ENCODE results near the gene TOMM40.
"Not testable (repeated sequence)": the region's sequence is repeated elsewhere in the genome, so short reads cannot be mapped to it uniquely, and the experiment has no call there.

TOMM40 gene

DNA sequence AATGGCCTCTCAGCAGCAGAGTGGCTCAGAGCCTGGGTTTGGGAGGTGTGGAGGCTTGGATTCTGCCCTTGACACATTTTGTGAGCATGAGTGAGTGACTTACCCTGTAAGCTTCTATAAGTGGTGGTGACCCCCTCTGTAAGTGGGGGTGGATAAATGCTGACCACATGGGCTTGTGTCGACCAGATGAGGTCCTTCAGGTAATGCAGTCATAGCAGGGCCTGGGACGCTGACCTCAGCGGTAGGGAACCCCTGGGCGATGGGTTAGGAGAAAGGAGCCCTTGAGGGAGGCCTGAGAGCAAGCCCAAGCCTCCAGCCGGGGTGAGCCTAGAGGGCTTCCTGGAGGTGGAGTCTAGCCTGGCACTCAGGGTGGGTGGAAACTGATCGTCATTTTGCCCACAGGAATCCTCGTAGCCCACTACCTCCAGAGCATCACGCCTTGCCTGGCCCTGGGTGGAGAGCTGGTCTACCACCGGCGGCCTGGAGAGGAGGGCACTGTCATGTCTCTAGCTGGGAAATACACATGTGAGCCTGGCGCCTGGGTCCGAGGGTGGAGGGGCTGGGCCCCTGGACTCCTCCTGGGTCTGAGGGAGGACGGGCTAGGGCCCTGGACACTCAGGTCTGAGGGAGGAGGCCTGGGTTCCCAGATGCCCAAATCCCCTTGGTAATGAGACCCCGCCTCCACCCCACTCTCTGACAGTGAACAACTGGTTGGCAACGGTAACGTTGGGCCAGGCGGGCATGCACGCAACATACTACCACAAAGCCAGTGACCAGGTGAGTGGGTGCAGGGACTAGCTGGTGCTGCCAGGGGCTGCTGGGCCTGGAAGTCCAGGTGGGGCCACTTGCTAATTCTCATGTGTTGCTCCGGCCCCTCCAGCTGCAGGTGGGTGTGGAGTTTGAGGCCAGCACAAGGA is 9.5 kb downstream of the TOMM40 start:
- DNase-seq = no peak

DNA sequence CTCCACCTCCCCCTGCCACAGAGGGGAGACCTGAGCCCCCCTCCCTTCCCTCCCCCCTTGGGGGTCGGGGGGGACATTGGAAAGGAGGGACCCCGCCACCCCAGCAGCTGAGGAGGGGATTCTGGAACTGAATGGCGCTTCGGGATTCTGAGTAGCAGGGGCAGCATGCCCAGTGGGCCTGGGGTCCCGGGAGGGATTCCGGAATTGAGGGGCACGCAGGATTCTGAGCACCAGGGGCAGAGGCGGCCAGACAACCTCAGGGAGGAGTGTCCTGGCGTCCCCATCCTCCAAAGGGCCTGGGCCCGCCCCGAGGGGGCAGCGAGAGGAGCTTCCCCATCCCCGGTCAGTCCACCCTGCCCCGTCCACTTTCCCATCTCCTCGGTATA is 12.2 kb downstream of the TOMM40 start:
- DNase-seq = no peak

DNA sequence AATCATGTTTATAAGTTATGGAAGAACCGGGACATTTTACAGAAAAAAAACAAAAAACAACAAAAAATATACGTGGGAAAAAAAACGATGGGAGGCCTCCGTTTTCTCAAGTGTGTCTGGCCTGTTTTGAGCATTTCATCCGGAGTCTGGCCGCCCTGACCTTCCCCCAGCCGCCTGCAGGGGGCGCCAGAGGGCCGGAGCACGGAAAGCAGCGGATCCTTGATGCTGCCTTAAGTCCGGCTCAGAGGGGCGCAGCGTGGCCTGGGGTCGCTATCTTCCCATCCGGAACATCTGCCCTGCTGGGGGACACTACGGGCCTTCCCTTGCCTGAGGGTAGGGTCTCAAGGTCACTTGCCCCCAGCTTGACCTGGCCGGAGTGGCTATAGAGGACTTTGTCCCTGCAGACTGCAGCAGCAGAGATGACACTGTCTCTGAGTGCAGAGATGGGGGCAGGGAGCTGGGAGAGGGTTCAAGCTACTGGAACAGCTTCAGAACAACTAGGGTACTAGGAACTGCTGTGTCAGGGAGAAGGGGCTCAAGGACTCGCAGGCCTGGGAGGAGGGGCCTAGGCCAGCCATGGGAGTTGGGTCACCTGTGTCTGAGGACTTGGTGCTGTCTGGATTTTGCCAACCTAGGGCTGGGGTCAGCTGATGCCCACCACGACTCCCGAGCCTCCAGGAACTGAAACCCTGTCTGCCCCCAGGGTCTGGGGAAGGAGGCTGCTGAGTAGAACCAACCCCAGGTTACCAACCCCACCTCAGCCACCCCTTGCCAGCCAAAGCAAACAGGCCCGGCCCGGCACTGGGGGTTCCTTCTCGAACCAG is 12.8 kb downstream of the TOMM40 start:
- no peak for DNase-seq

DNA sequence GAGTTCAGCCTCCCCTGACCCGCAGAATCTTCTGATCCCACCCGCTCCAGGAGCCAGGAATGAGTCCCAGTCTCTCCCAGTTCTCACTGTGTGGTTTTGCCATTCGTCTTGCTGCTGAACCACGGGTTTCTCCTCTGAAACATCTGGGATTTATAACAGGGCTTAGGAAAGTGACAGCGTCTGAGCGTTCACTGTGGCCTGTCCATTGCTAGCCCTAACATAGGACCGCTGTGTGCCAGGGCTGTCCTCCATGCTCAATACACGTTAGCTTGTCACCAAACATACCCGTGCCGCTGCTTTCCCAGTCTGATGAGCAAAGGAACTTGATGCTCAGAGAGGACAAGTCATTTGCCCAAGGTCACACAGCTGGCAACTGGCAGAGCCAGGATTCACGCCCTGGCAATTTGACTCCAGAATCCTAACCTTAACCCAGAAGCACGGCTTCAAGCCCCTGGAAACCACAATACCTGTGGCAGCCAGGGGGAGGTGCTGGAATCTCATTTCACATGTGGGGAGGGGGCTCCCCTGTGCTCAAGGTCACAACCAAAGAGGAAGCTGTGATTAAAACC is 13.5 kb downstream of the TOMM40 start:
- DNase-seq = no peak

DNA sequence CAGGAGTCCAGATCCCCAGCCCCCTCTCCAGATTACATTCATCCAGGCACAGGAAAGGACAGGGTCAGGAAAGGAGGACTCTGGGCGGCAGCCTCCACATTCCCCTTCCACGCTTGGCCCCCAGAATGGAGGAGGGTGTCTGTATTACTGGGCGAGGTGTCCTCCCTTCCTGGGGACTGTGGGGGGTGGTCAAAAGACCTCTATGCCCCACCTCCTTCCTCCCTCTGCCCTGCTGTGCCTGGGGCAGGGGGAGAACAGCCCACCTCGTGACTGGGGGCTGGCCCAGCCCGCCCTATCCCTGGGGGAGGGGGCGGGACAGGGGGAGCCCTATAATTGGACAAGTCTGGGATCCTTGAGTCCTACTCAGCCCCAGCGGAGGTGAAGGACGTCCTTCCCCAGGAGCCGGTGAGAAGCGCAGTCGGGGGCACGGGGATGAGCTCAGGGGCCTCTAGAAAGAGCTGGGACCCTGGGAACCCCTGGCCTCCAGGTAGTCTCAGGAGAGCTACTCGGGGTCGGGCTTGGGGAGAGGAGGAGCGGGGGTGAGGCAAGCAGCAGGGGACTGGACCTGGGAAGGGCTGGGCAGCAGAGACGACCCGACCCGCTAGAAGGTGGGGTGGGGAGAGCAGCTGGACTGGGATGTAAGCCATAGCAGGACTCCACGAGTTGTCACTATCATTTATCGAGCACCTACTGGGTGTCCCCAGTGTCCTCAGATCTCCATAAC is 14.5 kb downstream of the TOMM40 start, which contains the start of gene APOE:
Gene APOE, plus strand, starts transcription at position 360 of the 724 bp plus-strand sequence. CDS start 829 bp downstream, outside the sequence.
- DNase-seq = no peak

DNA sequence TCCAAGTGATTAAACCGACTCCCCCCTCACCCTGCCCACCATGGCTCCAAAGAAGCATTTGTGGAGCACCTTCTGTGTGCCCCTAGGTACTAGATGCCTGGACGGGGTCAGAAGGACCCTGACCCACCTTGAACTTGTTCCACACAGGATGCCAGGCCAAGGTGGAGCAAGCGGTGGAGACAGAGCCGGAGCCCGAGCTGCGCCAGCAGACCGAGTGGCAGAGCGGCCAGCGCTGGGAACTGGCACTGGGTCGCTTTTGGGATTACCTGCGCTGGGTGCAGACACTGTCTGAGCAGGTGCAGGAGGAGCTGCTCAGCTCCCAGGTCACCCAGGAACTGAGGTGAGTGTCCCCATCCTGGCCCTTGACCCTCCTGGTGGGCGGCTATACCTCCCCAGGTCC is 16.6 kb downstream of the TOMM40 start:
- DNase-seq = no peak

DNA sequence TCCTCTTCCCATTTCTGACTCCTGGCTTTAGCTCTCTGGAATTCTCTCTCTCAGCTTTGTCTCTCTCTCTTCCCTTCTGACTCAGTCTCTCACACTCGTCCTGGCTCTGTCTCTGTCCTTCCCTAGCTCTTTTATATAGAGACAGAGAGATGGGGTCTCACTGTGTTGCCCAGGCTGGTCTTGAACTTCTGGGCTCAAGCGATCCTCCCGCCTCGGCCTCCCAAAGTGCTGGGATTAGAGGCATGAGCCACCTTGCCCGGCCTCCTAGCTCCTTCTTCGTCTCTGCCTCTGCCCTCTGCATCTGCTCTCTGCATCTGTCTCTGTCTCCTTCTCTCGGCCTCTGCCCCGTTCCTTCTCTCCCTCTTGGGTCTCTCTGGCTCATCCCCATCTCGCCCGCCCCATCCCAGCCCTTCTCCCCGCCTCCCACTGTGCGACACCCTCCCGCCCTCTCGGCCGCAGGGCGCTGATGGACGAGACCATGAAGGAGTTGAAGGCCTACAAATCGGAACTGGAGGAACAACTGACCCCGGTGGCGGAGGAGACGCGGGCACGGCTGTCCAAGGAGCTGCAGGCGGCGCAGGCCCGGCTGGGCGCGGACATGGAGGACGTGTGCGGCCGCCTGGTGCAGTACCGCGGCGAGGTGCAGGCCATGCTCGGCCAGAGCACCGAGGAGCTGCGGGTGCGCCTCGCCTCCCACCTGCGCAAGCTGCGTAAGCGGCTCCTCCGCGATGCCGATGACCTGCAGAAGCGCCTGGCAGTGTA is 17.2 kb downstream of the TOMM40 start:
- DNase-seq = no peak

DNA sequence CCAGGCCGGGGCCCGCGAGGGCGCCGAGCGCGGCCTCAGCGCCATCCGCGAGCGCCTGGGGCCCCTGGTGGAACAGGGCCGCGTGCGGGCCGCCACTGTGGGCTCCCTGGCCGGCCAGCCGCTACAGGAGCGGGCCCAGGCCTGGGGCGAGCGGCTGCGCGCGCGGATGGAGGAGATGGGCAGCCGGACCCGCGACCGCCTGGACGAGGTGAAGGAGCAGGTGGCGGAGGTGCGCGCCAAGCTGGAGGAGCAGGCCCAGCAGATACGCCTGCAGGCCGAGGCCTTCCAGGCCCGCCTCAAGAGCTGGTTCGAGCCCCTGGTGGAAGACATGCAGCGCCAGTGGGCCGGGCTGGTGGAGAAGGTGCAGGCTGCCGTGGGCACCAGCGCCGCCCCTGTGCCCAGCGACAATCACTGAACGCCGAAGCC is 17.8 kb downstream of the TOMM40 start:
- DNase-seq = no peak

DNA sequence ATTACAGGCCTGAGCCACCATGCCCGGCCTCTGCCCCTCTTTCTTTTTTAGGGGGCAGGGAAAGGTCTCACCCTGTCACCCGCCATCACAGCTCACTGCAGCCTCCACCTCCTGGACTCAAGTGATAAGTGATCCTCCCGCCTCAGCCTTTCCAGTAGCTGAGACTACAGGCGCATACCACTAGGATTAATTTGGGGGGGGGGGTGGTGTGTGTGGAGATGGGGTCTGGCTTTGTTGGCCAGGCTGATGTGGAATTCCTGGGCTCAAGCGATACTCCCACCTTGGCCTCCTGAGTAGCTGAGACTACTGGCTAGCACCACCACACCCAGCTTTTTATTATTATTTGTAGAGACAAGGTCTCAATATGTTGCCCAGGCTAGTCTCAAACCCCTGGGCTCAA is 18.7 kb downstream of the TOMM40 start:
- no peak for DNase-seq

DNA sequence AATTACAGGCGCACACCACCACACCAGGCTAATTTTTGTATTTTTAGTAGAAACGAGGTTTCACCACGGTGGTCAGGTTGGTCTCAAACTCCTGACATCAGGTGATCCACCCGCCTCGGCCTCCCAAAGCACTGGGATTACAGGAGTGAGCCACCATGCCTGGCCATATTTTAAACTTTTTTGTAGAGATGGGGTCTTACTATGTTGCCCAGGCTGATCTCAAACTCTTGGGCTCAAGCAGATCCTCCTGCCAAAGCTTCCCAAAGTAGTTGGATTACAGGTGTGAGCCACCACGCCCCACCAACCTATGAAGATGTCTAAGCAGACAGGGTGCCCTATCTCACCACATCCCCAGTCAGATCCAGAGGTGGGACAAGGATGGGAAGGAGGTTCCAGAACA is 20.8 kb downstream of the TOMM40 start:
- not testable (repeated sequence) for DNase-seq

DNA sequence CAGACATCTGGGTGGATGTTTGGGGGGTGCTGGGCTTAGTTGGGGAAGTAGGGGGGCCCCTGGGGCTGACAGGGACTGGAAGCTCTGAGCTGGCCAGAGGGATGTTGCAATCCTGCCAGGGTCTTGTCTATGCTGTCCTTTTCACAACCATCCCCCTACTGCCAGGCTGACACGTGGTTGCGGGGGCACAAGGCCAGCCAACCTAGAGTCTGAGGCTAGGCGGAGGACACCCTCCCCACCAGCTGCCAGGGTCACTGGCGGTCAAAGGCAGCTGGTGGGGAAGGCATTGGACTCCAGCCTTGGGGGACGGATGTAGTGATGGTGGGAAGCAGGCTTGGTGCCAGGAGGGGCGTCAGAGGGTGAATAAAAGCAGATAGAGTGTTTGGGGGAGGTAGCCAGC is 21.8 kb downstream of the TOMM40 start:
- DNase-seq = no peak

DNA sequence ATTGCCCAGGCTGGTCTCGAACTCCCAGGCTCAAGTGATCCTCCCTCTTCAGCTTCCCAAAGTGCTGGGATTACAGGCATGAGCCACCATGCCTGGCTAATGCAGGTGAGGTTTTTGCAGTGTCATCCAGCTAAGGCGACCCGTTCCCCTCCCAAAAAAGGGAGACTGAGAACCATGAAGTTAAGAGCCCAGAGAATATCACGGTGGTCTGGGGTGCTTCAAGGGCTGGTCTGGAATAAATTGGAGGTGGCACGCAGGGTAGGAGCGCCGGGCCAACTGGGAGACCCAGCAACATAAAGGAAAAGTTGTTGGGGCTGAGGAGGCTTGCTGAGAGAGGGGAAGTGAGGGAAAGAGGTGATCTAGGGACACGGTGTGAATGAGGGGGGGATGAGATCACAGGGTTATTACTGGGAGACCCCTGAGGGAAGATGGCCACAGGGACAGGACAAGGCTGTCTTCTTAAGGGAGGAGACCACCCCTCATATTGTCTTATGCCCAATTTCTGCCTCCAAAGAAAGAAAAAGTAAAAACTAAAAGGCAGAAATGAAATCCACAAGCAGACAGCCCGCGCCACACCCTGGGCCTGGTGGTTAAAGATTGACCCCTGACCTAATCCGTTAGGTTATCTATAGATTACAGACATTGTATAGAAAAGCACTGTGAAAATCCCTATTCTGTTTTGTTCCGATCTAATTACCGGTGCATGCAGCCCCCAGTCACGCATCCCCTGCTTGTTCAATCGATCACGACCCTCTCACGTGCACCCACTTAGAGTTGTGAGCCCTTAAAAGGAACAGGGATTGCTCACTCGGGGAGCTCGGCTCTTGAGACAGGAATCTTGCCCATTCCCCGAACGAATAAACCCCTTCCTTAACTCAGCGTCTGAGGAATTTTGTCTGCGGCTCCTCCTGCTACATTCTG is 22.7 kb downstream of the TOMM40 start:
- DNase-seq = not testable (repeated sequence)

DNA sequence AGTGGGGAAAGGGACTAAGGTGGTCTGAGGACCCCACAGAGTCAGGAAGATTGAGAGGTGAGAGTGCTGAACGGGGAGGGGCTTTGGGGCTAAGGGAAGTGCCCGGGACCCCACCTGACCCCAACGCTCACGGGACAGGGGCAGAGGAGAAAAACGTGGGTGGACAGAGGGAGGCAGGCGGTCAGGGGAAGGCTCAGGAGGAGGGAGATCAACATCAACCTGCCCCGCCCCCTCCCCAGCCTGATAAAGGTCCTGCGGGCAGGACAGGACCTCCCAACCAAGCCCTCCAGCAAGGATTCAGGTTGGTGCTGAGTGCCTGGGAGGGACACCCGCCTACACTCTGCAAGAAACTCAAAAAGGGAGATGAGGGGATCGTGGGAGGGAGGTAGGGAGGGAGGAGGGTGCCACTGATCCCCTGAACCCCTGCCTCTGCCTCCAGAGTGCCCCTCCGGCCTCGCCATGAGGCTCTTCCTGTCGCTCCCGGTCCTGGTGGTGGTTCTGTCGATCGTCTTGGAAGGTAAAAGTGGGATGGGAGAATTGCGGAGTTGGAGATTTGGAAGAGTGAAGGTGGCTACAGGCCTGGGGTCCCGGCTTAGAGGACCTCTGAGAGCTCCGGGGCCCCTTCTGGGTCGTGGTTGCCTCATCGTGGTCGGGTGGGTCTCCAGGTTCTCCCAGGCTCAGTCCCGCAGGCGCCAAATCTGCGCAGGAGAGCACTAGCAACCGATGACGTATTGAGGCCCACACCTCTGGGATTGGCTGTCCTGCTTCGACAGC is 23.6 kb downstream of the TOMM40 start, which contains the start of gene APOC1:
Gene APOC1, plus strand, starts transcription at position 176 of the 774 bp plus-strand sequence. Its CDS starts 284 bp downstream, at position 460.
- DNase-seq = peak; percentile 68

DNA sequence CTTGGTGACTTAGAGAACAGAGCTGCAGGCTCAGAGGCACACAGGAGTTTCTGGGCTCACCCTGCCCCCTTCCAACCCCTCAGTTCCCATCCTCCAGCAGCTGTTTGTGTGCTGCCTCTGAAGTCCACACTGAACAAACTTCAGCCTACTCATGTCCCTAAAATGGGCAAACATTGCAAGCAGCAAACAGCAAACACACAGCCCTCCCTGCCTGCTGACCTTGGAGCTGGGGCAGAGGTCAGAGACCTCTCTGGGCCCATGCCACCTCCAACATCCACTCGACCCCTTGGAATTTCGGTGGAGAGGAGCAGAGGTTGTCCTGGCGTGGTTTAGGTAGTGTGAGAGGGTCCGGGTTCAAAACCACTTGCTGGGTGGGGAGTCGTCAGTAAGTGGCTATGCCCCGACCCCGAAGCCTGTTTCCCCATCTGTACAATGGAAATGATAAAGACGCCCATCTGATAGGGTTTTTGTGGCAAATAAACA is 33.2 kb downstream of the TOMM40 start:
- no peak for DNase-seq

DNA sequence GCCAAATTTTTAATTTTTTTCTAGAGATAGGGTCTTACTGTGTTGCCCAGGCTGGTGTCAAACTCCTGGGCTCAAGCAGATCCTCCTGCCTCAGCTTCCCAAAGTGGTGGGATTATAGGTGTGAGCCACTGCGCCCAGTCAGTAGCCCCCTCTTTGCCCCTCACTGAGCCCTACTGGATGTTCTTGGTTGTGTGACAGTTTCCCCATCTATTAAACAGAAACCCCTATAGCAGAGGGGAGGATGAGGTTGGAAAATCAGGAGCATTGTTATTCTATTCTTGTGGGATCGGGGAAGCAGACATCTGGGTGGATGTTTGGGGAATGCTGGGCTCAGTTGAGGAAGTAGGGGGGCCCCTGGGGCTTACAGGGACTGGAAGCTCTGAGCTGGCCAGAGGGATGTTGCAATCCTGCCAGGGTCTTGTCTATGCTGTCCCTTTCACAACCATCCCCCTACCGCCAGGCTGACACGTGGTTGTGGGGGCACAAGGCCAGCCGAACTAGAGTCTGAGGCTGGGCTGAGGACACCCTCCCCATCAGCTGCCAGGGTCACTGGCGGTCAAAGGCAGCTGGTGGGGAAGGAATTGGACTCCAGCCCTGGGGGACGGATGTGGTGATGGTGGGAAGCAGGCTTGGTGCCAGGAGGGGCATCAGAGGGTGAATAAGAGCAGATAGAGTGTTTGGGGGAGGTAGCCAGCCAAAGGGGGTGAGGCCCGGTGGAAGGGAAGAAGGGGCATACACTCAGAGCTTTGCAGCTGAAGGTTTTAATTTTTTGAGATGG is 34.2 kb downstream of the TOMM40 start:
- DNase-seq = no peak

DNA sequence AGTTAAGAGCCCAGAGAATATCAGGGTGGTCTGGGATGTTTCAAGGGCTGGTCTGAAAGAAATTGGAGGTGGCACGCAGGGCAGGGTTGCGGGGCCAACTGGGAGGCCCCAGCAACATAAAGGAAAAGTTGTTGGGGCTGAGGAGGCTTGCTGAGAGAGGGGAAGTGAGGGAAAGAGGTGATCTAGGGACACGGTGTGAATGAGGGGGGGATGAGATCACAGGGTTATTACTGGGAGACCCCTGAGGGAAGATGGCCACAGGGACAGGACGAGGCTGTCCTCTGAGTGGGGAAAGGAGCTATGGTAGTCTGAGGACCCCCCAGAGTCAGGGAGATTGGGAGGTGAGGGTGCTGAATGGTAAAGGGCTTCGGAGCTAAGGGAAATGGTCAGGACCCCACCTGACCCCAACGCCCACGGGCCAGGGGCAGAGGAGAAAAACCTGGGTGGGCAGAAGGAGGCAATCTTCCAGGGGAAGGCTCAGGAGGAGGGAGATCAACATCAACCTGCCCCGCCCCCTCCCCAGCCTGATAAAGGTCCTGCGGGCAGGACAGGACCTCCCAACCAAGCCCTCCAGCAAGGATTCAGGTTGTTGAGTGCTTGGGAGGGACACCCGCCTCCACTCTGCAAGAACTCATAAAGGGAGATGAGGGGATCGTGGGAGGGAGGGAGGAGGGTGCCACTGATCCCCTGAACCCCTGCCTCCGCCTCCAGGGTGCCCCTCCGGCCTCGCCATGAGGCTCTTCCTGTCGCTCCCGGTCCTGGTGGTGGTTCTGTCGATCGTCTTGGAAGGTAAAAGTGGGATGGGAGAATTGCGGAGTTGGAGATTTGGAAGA is 35.4 kb downstream of the TOMM40 start:
- DNase-seq = not testable (repeated sequence)

DNA sequence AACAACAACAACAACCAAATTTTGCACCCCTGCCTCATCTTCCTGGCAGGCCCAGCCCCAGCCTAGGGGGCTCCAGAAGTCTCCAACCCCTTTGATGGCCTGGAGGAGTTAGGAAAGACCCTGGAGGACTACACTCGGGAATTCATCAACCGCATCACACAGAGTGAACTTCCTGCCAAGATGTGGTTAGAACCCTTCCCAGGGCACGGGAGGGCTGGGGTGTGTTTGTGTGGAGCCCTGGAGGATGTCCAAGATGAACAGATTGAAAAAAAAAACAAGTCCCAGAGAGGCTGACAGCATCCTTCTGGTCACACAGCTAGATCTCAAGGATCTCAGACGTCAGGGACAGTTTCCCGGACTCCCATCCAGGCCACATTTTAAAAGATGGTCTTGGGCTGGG is 36.7 kb downstream of the TOMM40 start:
- no peak for DNase-seq

DNA sequence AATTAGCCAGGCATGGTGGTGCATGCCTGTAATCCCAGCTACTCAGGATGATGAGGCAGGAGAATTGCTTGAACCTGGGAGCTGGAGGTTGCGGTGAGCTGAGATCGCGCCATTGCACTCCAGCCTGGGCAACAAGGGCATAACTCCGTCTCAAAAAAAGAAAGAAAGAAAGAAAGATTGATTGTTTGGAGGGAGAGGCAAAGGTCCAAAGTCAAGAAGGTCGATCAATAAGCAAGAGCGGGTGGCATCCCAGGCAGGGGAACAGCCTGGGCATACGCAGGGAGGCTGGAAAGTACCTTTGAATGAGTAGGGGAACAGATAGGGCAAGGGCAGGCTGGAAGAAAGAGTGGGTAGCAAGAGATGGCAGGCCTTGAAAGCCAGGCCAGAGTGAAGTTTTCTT is 39.0 kb downstream of the TOMM40 start:
- no peak for DNase-seq

All from amniotic stem cell (primary cell).